ENCODE measurements around the gene MAGI1. TPM values are rescaled to one million over a fixed set of nuclear protein-coding genes. Genes with fewer than 3 reads are reported as not detected.

MAGI1 gene
- total RNA-seq, 1 donor from 2014 or later: 5.0 TPM

DNA sequence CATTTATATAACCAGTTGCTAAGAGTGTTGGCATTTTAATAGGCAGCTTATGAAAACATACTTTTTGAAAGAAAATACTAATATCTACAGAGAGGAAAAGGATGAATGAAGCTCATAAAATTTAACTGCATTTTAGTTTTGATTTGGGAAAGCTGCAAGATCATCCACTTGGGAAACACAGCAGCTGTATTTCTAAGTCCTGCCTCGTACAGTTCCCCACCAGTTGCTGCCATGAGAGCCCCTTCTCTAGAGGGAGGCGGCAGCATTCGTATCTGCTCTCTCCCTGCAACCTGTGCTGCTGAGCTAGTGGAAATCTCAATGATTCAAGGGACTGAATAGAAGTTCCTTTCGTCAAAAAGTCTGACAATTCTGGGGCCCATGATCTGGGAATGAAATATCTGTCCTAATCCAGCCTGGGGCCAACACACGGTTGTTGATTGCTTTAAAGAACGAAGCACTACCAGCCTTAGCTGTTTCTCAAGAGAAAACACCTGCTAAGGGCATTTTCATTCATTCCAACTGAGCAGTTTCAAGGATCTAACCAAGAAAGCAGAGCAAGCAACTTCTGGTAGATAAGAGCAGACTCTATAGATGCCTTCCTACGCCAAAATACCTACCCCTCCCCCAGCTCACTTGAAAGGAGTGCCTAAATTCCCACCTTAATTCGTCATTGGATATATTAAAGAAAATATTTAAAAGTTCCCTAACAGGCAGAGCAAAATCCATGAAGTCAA, 223.7 kb downstream of the MAGI1 start:
- Histone ChIP-seq H3K4me3 (ENCODE audit: low read depth, low read length) (no peak overlapping the region), H3K36me3 (ENCODE audit: control insufficient read depth, insufficient read depth, low read length) (no peaks in the 10 kb centered on the region), H3K27me3 (ENCODE audit: control insufficient read depth, insufficient read depth, low read length) (no peaks in the 10 kb centered on the region)
- TF ChIP-seq, protein P1, sequence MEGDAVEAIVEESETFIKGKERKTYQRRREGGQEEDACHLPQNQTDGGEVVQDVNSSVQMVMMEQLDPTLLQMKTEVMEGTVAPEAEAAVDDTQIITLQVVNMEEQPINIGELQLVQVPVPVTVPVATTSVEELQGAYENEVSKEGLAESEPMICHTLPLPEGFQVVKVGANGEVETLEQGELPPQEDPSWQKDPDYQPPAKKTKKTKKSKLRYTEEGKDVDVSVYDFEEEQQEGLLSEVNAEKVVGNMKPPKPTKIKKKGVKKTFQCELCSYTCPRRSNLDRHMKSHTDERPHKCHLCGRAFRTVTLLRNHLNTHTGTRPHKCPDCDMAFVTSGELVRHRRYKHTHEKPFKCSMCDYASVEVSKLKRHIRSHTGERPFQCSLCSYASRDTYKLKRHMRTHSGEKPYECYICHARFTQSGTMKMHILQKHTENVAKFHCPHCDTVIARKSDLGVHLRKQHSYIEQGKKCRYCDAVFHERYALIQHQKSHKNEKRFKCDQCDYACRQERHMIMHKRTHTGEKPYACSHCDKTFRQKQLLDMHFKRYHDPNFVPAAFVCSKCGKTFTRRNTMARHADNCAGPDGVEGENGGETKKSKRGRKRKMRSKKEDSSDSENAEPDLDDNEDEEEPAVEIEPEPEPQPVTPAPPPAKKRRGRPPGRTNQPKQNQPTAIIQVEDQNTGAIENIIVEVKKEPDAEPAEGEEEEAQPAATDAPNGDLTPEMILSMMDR (IDR thresholded peaks at IDR 0.05; ENCODE audit: insufficient read depth, low read length, severe bottlenecking): no peak
- FAIRE-seq: no peak
- DNase-seq (ENCODE audit: low read depth): no peak

GRCh38 chr3:65811892-65812291, 226.8 kb downstream of the MAGI1 start:
- no peaks in the 10 kb centered on the region for H3K27me3 ChIP-seq (ENCODE audit: control insufficient read depth, insufficient read depth, low read length)
- DNase-seq (ENCODE audit: low read depth) (no peak), FAIRE-seq (no peak)
- H3K36me3 ChIP-seq (ENCODE audit: control insufficient read depth, insufficient read depth, low read length): no peaks in the 10 kb centered on the region
- TF ChIP-seq, protein P1 (IDR thresholded peaks at IDR 0.05; ENCODE audit: insufficient read depth, low read length, severe bottlenecking): no peak
- H3K4me3 ChIP-seq (ENCODE audit: low read depth, low read length): no peak overlapping the region

DNA sequence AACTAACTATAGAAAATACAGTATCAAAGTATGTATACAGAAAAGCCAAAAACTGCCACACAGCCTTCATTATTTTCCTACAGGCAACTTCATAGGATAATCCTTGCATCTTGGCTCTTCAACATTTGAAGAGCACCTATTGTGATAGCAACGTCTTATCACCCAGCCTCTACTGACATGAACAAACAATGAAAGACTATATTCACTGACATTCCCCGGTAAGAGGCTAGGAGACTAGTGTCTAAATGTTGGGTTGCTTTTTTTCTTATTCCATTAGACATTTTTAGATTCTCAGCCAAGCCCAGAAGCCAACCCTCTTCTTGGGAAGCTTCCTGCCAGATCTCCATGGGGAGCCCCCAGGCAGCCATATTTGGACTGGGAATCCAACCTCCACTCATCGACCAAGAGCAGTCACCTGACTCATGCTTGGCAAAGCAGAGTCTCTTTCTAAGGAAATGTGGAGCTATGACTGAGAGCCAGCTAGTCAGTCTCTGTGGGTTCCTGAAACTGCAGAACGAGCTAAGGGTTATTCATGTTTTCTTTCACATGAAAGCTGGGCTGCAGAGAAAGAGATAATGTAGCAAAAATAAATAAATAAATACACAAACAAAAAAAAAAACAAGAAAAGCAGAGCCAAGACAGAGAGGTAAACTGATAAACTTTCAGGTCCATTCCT, 227.5 kb downstream of the MAGI1 start:
- FAIRE-seq: no peak
- H3K4me3 ChIP-seq (ENCODE audit: low read depth, low read length): no peak overlapping the region
- no peak for DNase-seq (ENCODE audit: low read depth)

GRCh38 chr3:65810302-65810701, 228.4 kb downstream of the MAGI1 start:
- H3K27me3 ChIP-seq (ENCODE audit: control insufficient read depth, insufficient read depth, low read length): no peaks in the 10 kb centered on the region
- no peak for FAIRE-seq
- TF ChIP-seq, protein P1 (IDR thresholded peaks at IDR 0.05; ENCODE audit: insufficient read depth, low read length, severe bottlenecking): no peak
- H3K4me3 ChIP-seq (ENCODE audit: low read depth, low read length): no peak overlapping the region
- no peak for DNase-seq (ENCODE audit: low read depth)
- H3K36me3 ChIP-seq (ENCODE audit: control insufficient read depth, insufficient read depth, low read length): no peaks in the 10 kb centered on the region

More for the DNA sequence above, 227.5 kb downstream of the MAGI1 start:
- no peaks in the 10 kb centered on the region for H3K27me3 ChIP-seq (ENCODE audit: control insufficient read depth, insufficient read depth, low read length)
- TF ChIP-seq, protein P1 (IDR thresholded peaks at IDR 0.05; ENCODE audit: insufficient read depth, low read length, severe bottlenecking): no peak
- H3K36me3 ChIP-seq (ENCODE audit: control insufficient read depth, insufficient read depth, low read length): no peaks in the 10 kb centered on the region

DNA sequence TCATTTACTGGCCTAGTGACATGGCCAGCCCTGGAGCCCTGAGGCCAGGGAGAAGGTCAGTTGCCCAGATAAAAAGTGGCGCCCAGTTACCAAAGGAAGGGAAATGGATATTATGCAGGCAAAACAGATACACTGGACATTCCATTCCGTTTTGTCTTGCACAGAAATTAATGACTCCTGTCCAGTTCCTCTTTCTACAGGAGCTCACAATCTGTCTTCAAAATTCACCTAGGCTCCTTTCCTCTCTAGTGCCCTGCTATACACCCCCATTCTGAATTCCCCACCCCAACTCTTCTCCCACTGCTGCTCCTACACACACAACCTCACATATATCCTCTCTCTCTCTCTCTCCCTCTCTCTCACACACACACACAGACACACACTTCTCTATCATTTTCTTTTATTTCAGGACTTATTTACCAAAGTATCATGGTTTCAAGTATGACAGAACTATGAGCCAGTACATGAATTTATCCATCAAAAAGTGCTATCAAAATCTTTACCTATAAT, 229.0 kb downstream of the MAGI1 start:
- FAIRE-seq: no peak
- no peak overlapping the region for H3K4me3 ChIP-seq (ENCODE audit: low read depth, low read length)
- TF ChIP-seq, protein P1 (IDR thresholded peaks at IDR 0.05; ENCODE audit: insufficient read depth, low read length, severe bottlenecking): no peak
- no peaks in the 10 kb centered on the region for H3K36me3 ChIP-seq (ENCODE audit: control insufficient read depth, insufficient read depth, low read length)
- no peak for DNase-seq (ENCODE audit: low read depth)
- H3K27me3 ChIP-seq (ENCODE audit: control insufficient read depth, insufficient read depth, low read length): no peaks in the 10 kb centered on the region

All from bronchial epithelial cell (primary cell).